HepG2 (cell line): ENCODE data around the gene MUC21.

ENCODE experiments used
- HDAC2 ChIP-seq: sonication (generic); formaldehyde crosslinking; IDR thresholded peaks from 2 replicates; pipeline ENCODE4 v1.4.0; 2020; ENCODE audit warnings: missing genetic modification reagents
- HNF4A ChIP-seq: sonication (generic); formaldehyde crosslinking; IDR thresholded peaks from 2 replicates; pipeline ENCODE4 v1.4.0; 2020; ENCODE audit warnings: missing genetic modification reagents
- POLR2A ChIP-seq, 2 experiments: IDR thresholded peaks; 2 replicates each; pipeline ENCODE4 v1.6.1; 2011; ENCODE audit warnings: low read depth in 2 of 2, low read length in 2 of 2, mild to moderate bottlenecking in 1 of 2, moderate library complexity in 1 of 2; ENCODE audit not compliant: insufficient read depth in 1 of 2

GRCh38 chr6:30964075-30964474 is 19.4 kb upstream of the MUC21 start:
- TF ChIP-seq HNF4A (CRISPR knock-in tag) (no peak), POLR2A (IDR thresholded peaks at IDR 0.05; ENCODE audit: insufficient read depth in 1 of 2, low read depth in 2 of 2, low read length in 2 of 2) (no peak), HDAC2 (CRISPR knock-in tag) (no peak)
